IMR-90 (cell line): Measurements from ENCODE around the gene TRIM37. TPM values are rescaled to one million over a fixed set of nuclear protein-coding genes. Genes with fewer than 3 reads are reported as not detected.
A peak's percentile ranks its signal among the peaks of the same experiment; 100 is the strongest.

Source experiments
- ATAC-seq: fragments of 200-7000 bp; cut with Tn5 transposase; 2 replicates; pipeline ENCODE4 v1.9.1; 2020; ENCODE audit warnings: low read depth, mild to moderate bottlenecking, moderate library complexity
- BruUV-seq: library from RNA; stranded (reverse); fragments of 400-500 nt; replicated peaks from 2 replicates; lab custom pipeline; 2021; lab: Mats Ljungman, UMichigan
- CTCF ChIA-PET: fragments of 300-600 bp; formaldehyde crosslinking; extraction: SDS; loops from one replicate; lab custom pipeline; 2021; ENCODE audit warnings: antibody characterized with exemption; lab: Yijun Ruan, JAX
- POLR2A ChIA-PET: fragments of 300-600 bp; sonication (Branson Sonifier 250); formaldehyde crosslinking; loops from one replicate; lab custom pipeline; 2022; ENCODE audit warnings: antibody characterized with exemption; ENCODE audit not compliant: unreplicated experiment; lab: Charles Lee
- DNase-seq: peaks from one replicate; pipeline ENCODE4 v3.0.0; 2013
- H2AFZ ChIP-seq: replicated peaks from 2 replicates; pipeline ENCODE3; 2013; ENCODE audit warnings: low read length, mild to moderate bottlenecking; ENCODE audit not compliant: poor library complexity
- H2AK5ac ChIP-seq: 2 replicates; pipeline ENCODE4 v1.6.1; 2013; ENCODE audit warnings: low read depth, low read length, inconsistent platforms
- H2AK9ac ChIP-seq: replicated peaks from 2 replicates; pipeline ENCODE3; 2013; ENCODE audit warnings: mild to moderate bottlenecking, low read depth, low read length, moderate library complexity; ENCODE audit not compliant: poor library complexity
- H2BK120ac ChIP-seq: 2 replicates; pipeline ENCODE4 v1.6.1; 2013; ENCODE audit warnings: low read depth, low read length, inconsistent platforms
- H2BK15ac ChIP-seq: 3 replicates; pipeline ENCODE4 v1.6.1; 2013; ENCODE audit warnings: low read depth, low read length, inconsistent platforms
- H2BK20ac ChIP-seq: 2 replicates; pipeline ENCODE4 v1.6.1; 2013; ENCODE audit warnings: low read depth, mild to moderate bottlenecking, inconsistent platforms, low read length, moderate library complexity
- H2BK5ac ChIP-seq: 2 replicates; pipeline ENCODE4 v1.6.1; 2013; ENCODE audit warnings: mild to moderate bottlenecking, low read depth, low read length, inconsistent platforms; ENCODE audit not compliant: poor library complexity, severe bottlenecking
- H3K14ac ChIP-seq: replicated peaks from 2 replicates; pipeline ENCODE4 v1.6.1; 2013; ENCODE audit warnings: low read depth, low read length, inconsistent platforms
- H3K18ac ChIP-seq: 2 replicates; pipeline ENCODE4 v1.6.1; 2013; ENCODE audit warnings: low read depth, low read length, control low read depth
- H3K23ac ChIP-seq: 2 replicates; pipeline ENCODE4 v1.6.1; 2013; ENCODE audit warnings: low read depth, low read length, inconsistent platforms
- H3K27ac ChIP-seq: 2 replicates; pipeline ENCODE4 v1.5.1; 2013; ENCODE audit warnings: mild to moderate bottlenecking, control low read depth, low read length; ENCODE audit not compliant: insufficient read depth
- H3K27me3 ChIP-seq: 2 replicates; pipeline ENCODE4 v1.6.1; 2013; ENCODE audit warnings: low read length; ENCODE audit not compliant: control insufficient read depth, insufficient read depth
- H3K36me3 ChIP-seq: 2 replicates; pipeline ENCODE4 v1.6.1; 2013; ENCODE audit warnings: low read length, mixed read lengths; ENCODE audit not compliant: control insufficient read depth, insufficient read depth
- H3K4ac ChIP-seq: 2 replicates; pipeline ENCODE4 v1.6.1; 2013; ENCODE audit warnings: low read depth, low read length, inconsistent platforms
- H3K4me1 ChIP-seq: 2 replicates; pipeline ENCODE4 v1.6.1; 2013; ENCODE audit warnings: low read length, mixed read lengths; ENCODE audit not compliant: control insufficient read depth, insufficient read depth
- H3K4me2 ChIP-seq: 2 replicates; pipeline ENCODE4 v1.6.1; 2013; ENCODE audit warnings: low read depth, mild to moderate bottlenecking, control low read depth, low read length, moderate library complexity
- H3K4me3 ChIP-seq: 2 replicates; pipeline ENCODE4 v1.5.1; 2013; ENCODE audit warnings: low read depth, mild to moderate bottlenecking, control low read depth, low read length, moderate library complexity; ENCODE audit not compliant: insufficient read depth
- H3K56ac ChIP-seq: 2 replicates; pipeline ENCODE4 v1.6.1; 2013; ENCODE audit warnings: low read length, inconsistent platforms; ENCODE audit not compliant: insufficient read depth; ENCODE audit errors: extremely low read depth
- H3K79me1 ChIP-seq, 2 experiments: 2 replicates each; pipeline ENCODE4 v1.6.1; 2013; ENCODE audit warnings: low read length in 2 of 2, inconsistent platforms in 1 of 2, low read depth in 1 of 2
- H3K9ac ChIP-seq: 2 replicates; pipeline ENCODE4 v1.6.1; 2013; ENCODE audit warnings: low read depth, low read length, control low read depth
- H3K9me1 ChIP-seq: 2 replicates; pipeline ENCODE4 v1.6.1; 2013; ENCODE audit warnings: low read length, inconsistent platforms; ENCODE audit not compliant: insufficient read depth
- H3K9me3 ChIP-seq: 2 replicates; pipeline ENCODE4 v1.6.1; 2013; ENCODE audit warnings: low read length; ENCODE audit not compliant: control insufficient read depth, insufficient read depth
- H4K20me1 ChIP-seq: 2 replicates; pipeline ENCODE4 v1.6.1; 2013; ENCODE audit warnings: low read length, inconsistent platforms; ENCODE audit not compliant: insufficient read depth
- H4K5ac ChIP-seq: 2 replicates; pipeline ENCODE4 v1.6.1; 2013; ENCODE audit warnings: mild to moderate bottlenecking, low read depth, low read length, control low read depth
- H4K8ac ChIP-seq, 2 experiments: 2 replicates each; pipeline ENCODE4 v1.6.1; 2013; ENCODE audit warnings: low read depth in 2 of 2, low read length in 2 of 2, control low read depth in 1 of 2, inconsistent platforms in 1 of 2
- H4K91ac ChIP-seq: 2 replicates; pipeline ENCODE4 v1.6.1; 2013; ENCODE audit warnings: low read depth, low read length, inconsistent platforms; ENCODE audit not compliant: insufficient read depth
- FOS ChIP-seq: fragments of 150-350 bp; IDR thresholded peaks from 2 replicates; pipeline ENCODE4 v1.6.1; 2016; ENCODE audit warnings: low read depth, low read length
- POLR2A ChIP-seq: IDR thresholded peaks from 2 replicates; pipeline ENCODE4 v1.6.1; 2012; ENCODE audit warnings: mild to moderate bottlenecking, low read depth, low read length
- RAD21 ChIP-seq: IDR thresholded peaks from 2 replicates; pipeline ENCODE4 v1.6.1; 2012; ENCODE audit warnings: low read length, improper control_type of control experiment
- RFX5 ChIP-seq: IDR thresholded peaks from 2 replicates; pipeline ENCODE4 v1.8.0; 2012; ENCODE audit warnings: low read depth, mild to moderate bottlenecking, low read length, moderate library complexity
- SMC3 ChIP-seq: fragments of 150-350 bp; IDR thresholded peaks from 2 replicates; pipeline ENCODE4 v1.6.1; 2016; ENCODE audit warnings: low read depth, mild to moderate bottlenecking, antibody characterized with exemption, low read length, moderate library complexity
- USF2 ChIP-seq: fragments of 150-350 bp; IDR thresholded peaks from 2 replicates; pipeline ENCODE4 v1.6.1; 2017; ENCODE audit warnings: mild to moderate bottlenecking, antibody characterized with exemption, low read length, low read depth
- WGBS, 2 experiments: methylation state at CpG; one replicate each; pipeline versions ENCODE4 v1.1.5 to v1.1.7; 2013; ENCODE audit warnings: missing lambda C conversion rate in 2 of 2; ENCODE audit not compliant: insufficient read length in 1 of 2; ENCODE audit errors: extremely low coverage in 2 of 2; 5-methylcytosine and 5-hydroxymethylcytosine counted together
- dilution Hi-C: fragments of 300-500 bp; cut with HindIII; formaldehyde crosslinking; loops from one replicate; pipeline ENCODE4 v1.14.3; 2018; ENCODE audit warnings: low sequenced_read_pairs; ENCODE audit not compliant: unreplicated experiment
- in situ Hi-C: fragments of 300-500 bp; cut with MboI; formaldehyde crosslinking; loops from 3 replicates; pipeline ENCODE4 v1.14.3; 2019; ENCODE audit warnings: low sequenced_read_pairs, inconsistent platforms, mixed read lengths
- intact Hi-C: fragments of 100-400 bp; cut with micrococcal nuclease; formaldehyde crosslinking; loops from 2 replicates; pipeline ENCODE4 v1.10.0; 2022
- polyA plus RNA-seq, 3 experiments: library from polyadenylated mRNA; depleted of rRNA; stranded (reverse); fragments of >200 nt; gene quantifications; 2 replicates each; pipeline ENCODE4 v1.2.3, GENCODE V29; 2012; ENCODE audit warnings: low replicate concordance in 1 of 3
- total RNA-seq: library from RNA; depleted of rRNA; stranded (reverse); fragments of >200 nt; gene quantifications from 2 replicates; pipeline ENCODE4 v1.2.3, GENCODE V29; 2012

TRIM37 gene
- total and polyA plus RNA-seq, 2 of the 4 experiments (the other 2 are of a cell fraction): 12.1 to 24.9 TPM

- peaks cover 5% of the 10 kb centered on the region for H4K20me1 ChIP-seq
- H2AK9ac ChIP-seq: no peak overlapping the region
- H2BK20ac ChIP-seq: peak overlapping the region; percentile 67; the same call in 1 of the 2 replicates
- CTCF ChIA-PET: interaction anchor here (0.8 to 1.1 kb wide), 2 partner anchors 12 to 35 kb away, joined by 3 read pairs; no protein-coding TSS in a partner anchor
- peak overlapping the region; percentile 45; the same call in 1 of the 2 replicates for H4K5ac ChIP-seq
- H2AK5ac ChIP-seq: peak overlapping the region; percentile 90; the same call in 1 of the 2 replicates
- H3K9ac ChIP-seq: no peak overlapping the region
- peak overlapping the region; percentile 84 for H2BK5ac ChIP-seq
- TF ChIP-seq FOS (no peak), RFX5 (no peak), RAD21 (no peak), POLR2A (no peak), SMC3 (no peak), USF2 (no peak)
- peak overlapping the region; percentile 24; the same call in 1 of the 2 replicates for H4K91ac ChIP-seq
- peaks cover 7% of the 10 kb centered on the region for H3K9me1 ChIP-seq
- peak overlapping the region; percentile 68 for H3K14ac ChIP-seq
- dilution Hi-C loops (no loop called here), intact Hi-C loops (loop anchor here (5.0 kb wide), 1 partner anchor 43 kb away; no protein-coding TSS in a partner anchor), in situ Hi-C loops (no loop called here)
- H3K23ac ChIP-seq: peak overlapping the region; percentile 63; the same call in 1 of the 2 replicates
- no peak overlapping the region for H2AFZ ChIP-seq
- no peak for ATAC-seq
- 0 out of 2 replicates have a peak overlapping the region, but pooled peaks have one; percentile 17 for H3K18ac ChIP-seq
- H3K4ac ChIP-seq: peak overlapping the region; percentile 58
- BruUV-seq: no TSS peak
- peaks cover 17 to 51% of the 10 kb centered on the region in 2 experiments for H3K79me1 ChIP-seq
- H3K4me1 ChIP-seq: peaks cover 10% of the 10 kb centered on the region
- peak overlapping the region in 1 of 2 experiments; percentile 47; a peak in 2 of 4 replicates for H4K8ac ChIP-seq
- H3K27me3 ChIP-seq: no peaks in the 10 kb centered on the region
- no peak overlapping the region for H3K4me2 ChIP-seq
- H3K27ac ChIP-seq: no peak overlapping the region
- 0 out of 2 replicates have a peak, but pooled peaks cover 2% of the 10 kb centered on the region for H3K36me3 ChIP-seq
- peak overlapping the region; percentile 72; the same call in 2 of the 3 replicates for H2BK15ac ChIP-seq
- no peak for DNase-seq
- H3K4me3 ChIP-seq: no peak overlapping the region
- POLR2A ChIA-PET: no interaction called here
- no peaks in the 10 kb centered on the region for H3K9me3 ChIP-seq
- no peak overlapping the region for H3K56ac ChIP-seq
- H2BK120ac ChIP-seq: peak overlapping the region; percentile 58
- 76% methylated on average over 2 of the region's 6 CpGs; no CpG with 5 or more reads in 1 of the 2 experiments for WGBS, 2 experiments
Measured at GRCh38 chr17:59094861-59095530, 11.7 kb downstream of the TRIM37 start.
